Caco-2 (cell line): ENCODE results near the gene FMOD. TPM values are rescaled to one million over a fixed set of nuclear protein-coding genes. Genes with fewer than 3 reads are reported as not detected.

Experiments
- BruUV-seq: library from RNA; stranded (reverse); fragments of 400-500 nt; replicated peaks from 2 replicates; lab custom pipeline; 2021; lab: Mats Ljungman, UMichigan
- CTCF ChIA-PET: fragments of 300-600 bp; sonication (Branson Sonifier 250); formaldehyde crosslinking; loops from one replicate; lab custom pipeline; 2022; ENCODE audit warnings: antibody characterized with exemption; lab: Charles Lee
- POLR2A ChIA-PET: fragments of 300-600 bp; sonication (Branson Sonifier 250); formaldehyde crosslinking; loops from one replicate; lab custom pipeline; 2022; ENCODE audit warnings: antibody characterized with exemption; lab: Charles Lee
- DNase-seq, 2 experiments: peaks; one replicate each; pipeline versions ENCODE4 v3.0.0 to v3.0.0-alpha.2; 2020 to 2022
- H3K27me3 ChIP-seq: replicated peaks from 2 replicates; pipeline ENCODE4 v1.6.0; 2011; ENCODE audit warnings: low read length; ENCODE audit not compliant: control insufficient read depth, insufficient read depth
- H3K36me3 ChIP-seq: 2 replicates; pipeline ENCODE4 v1.5.1; 2011; ENCODE audit warnings: low read length; ENCODE audit not compliant: control insufficient read depth, insufficient read depth
- H3K4me1 ChIP-seq: fragments of 250-450 bp; sonication (Bioruptor Pico); 2 replicates; pipeline ENCODE4 v1.5.1; 2020; ENCODE audit warnings: mild to moderate bottlenecking
- H3K4me3 ChIP-seq: 2 replicates; pipeline ENCODE4 v1.5.1; 2011; ENCODE audit warnings: low read depth, mild to moderate bottlenecking, control low read depth, low read length
- H3K9me3 ChIP-seq: fragments of 250-450 bp; sonication (Bioruptor Pico); 2 replicates; pipeline ENCODE4 v1.5.1; 2020; ENCODE audit warnings: mild to moderate bottlenecking, moderate library complexity
- H3K27ac Mint-ChIP-seq: one replicate; pipeline ENCODE4 v1.8.0; 2022; ENCODE audit warnings: mixed read lengths; ENCODE audit not compliant: unreplicated experiment
- H3K27me3 Mint-ChIP-seq: one replicate; pipeline ENCODE4 v1.8.0; 2022; ENCODE audit warnings: mixed read lengths; ENCODE audit not compliant: insufficient read depth, unreplicated experiment
- H3K36me3 Mint-ChIP-seq: one replicate; pipeline ENCODE4 v1.8.0; 2022; ENCODE audit warnings: mild to moderate bottlenecking, mixed read lengths; ENCODE audit not compliant: insufficient read depth, unreplicated experiment
- H3K4me1 Mint-ChIP-seq: one replicate; pipeline ENCODE4 v1.8.0; 2022; ENCODE audit warnings: low read depth, mixed read lengths; ENCODE audit not compliant: unreplicated experiment
- H3K4me3 Mint-ChIP-seq: one replicate; pipeline ENCODE4 v1.8.0; 2022; ENCODE audit warnings: mild to moderate bottlenecking, moderate library complexity, mixed read lengths; ENCODE audit not compliant: unreplicated experiment
- H3K9me3 Mint-ChIP-seq: one replicate; pipeline ENCODE4 v1.8.0; 2022; ENCODE audit warnings: mixed read lengths; ENCODE audit not compliant: unreplicated experiment
- CTCF ChIP-seq, 2 experiments: fragments of 200-600 bp in 1 of 2; IDR thresholded peaks; 1 replicate in 1 of 2; 2 replicates in 1 of 2; pipeline versions ENCODE4 v1.5.1 to v1.8.0; 2011 to 2022; ENCODE audit warnings: antibody characterized with exemption in 1 of 2, control low read depth in 1 of 2, inconsistent platforms in 1 of 2, low read depth in 1 of 2, low read length in 1 of 2, mild to moderate bottlenecking in 1 of 2, moderate library complexity in 1 of 2; ENCODE audit not compliant: insufficient read depth in 1 of 2, severe bottlenecking in 1 of 2, unreplicated experiment in 1 of 2
- intact Hi-C: fragments of 100-400 bp; cut with micrococcal nuclease; formaldehyde crosslinking; loops from one replicate; pipeline ENCODE4 v1.10.0; 2022; ENCODE audit not compliant: unreplicated experiment
- total RNA-seq: library from RNA; stranded (reverse); gene quantifications from 2 replicates; pipeline ENCODE4 v1.2.3, GENCODE V29; 2022

Gene FMOD
- total RNA-seq, 1 experiment from 2014 or later: 32.6 TPM

- Histone ChIP-seq H3K27me3 (no peaks in the 10 kb centered on the region; the same call in 1 of the 2 replicates), H3K4me3 (no peak overlapping the region), H3K36me3 (no peaks in the 10 kb centered on the region), H3K4me1 (peaks cover 6% of the 10 kb centered on the region; the same call in 1 of the 2 replicates), H3K9me3 (no peaks in the 10 kb centered on the region)
- Mint-ChIP-seq H3K27me3 (no peaks in the 10 kb centered on the region), H3K27ac (no peak overlapping the region), H3K36me3 (no peaks in the 10 kb centered on the region), H3K4me1 (peaks cover 12% of the 10 kb centered on the region), H3K9me3 (no peaks in the 10 kb centered on the region), H3K4me3 (no peak overlapping the region)
- TF ChIP-seq CTCF (IDR thresholded peaks at IDR 0.05; ENCODE audit: insufficient read depth in 1 of 2, low read depth in 1 of 2, low read length in 1 of 2, severe bottlenecking in 1 of 2, unreplicated experiment in 1 of 2): no peak
- ChIA-PET CTCF (no interaction called here), POLR2A (no interaction called here)
- DNase-seq: no peak
- intact Hi-C loops: no loop called here
- no TSS peak for BruUV-seq
These were observed 27.8 kb upstream of the FMOD start for GRCh38 chr1:203378556-203379245.

- H3K27me3 ChIP-seq: no peaks in the 10 kb centered on the region
- POLR2A ChIA-PET: no interaction called here
- DNase-seq: no peak
- no peak overlapping the region for H3K4me3 ChIP-seq
- CTCF ChIA-PET: no interaction called here
- no peaks in the 10 kb centered on the region for H3K9me3 ChIP-seq
- H3K36me3 ChIP-seq: no peaks in the 10 kb centered on the region
- intact Hi-C loops: no loop called here
- Mint-ChIP-seq H3K27me3 (no peaks in the 10 kb centered on the region), H3K4me1 (peaks cover 4% of the 10 kb centered on the region), H3K36me3 (no peaks in the 10 kb centered on the region), H3K4me3 (no peak overlapping the region), H3K9me3 (no peaks in the 10 kb centered on the region), H3K27ac (no peak overlapping the region)
- no TSS peak for BruUV-seq
- TF ChIP-seq CTCF (IDR thresholded peaks at IDR 0.05; ENCODE audit: insufficient read depth in 1 of 2, low read depth in 1 of 2, low read length in 1 of 2, severe bottlenecking in 1 of 2, unreplicated experiment in 1 of 2): no peak
- H3K4me1 ChIP-seq: peaks cover 6% of the 10 kb centered on the region; the same call in 1 of the 2 replicates
These were observed 23.1 kb upstream of the FMOD start for GRCh38 chr1:203373991-203374390.

- no peaks in the 10 kb centered on the region for H3K27me3 Mint-ChIP-seq
- no peak for TF ChIP-seq CTCF (IDR thresholded peaks at IDR 0.05; ENCODE audit: insufficient read depth in 1 of 2, low read depth in 1 of 2, low read length in 1 of 2, severe bottlenecking in 1 of 2, unreplicated experiment in 1 of 2)
- no peak overlapping the region for H3K27ac Mint-ChIP-seq
- Histone ChIP-seq H3K4me1 (no peaks in the 10 kb centered on the region), H3K36me3 (no peaks in the 10 kb centered on the region), H3K4me3 (no peak overlapping the region), H3K27me3 (no peaks in the 10 kb centered on the region), H3K9me3 (no peaks in the 10 kb centered on the region)
- intact Hi-C loops: no loop called here
- no peaks in the 10 kb centered on the region for H3K36me3 Mint-ChIP-seq
- CTCF ChIA-PET: no interaction called here
- no peak for DNase-seq
- no peak overlapping the region for H3K4me3 Mint-ChIP-seq
- H3K9me3 Mint-ChIP-seq: no peaks in the 10 kb centered on the region
- no TSS peak for BruUV-seq
- POLR2A ChIA-PET: no interaction called here
- H3K4me1 Mint-ChIP-seq: no peaks in the 10 kb centered on the region
These were observed 22.1 kb upstream of the FMOD start for GRCh38 chr1:203373002-203373401.
